ENCODE measurements around the gene BCAN.

The BCAN gene

DNA sequence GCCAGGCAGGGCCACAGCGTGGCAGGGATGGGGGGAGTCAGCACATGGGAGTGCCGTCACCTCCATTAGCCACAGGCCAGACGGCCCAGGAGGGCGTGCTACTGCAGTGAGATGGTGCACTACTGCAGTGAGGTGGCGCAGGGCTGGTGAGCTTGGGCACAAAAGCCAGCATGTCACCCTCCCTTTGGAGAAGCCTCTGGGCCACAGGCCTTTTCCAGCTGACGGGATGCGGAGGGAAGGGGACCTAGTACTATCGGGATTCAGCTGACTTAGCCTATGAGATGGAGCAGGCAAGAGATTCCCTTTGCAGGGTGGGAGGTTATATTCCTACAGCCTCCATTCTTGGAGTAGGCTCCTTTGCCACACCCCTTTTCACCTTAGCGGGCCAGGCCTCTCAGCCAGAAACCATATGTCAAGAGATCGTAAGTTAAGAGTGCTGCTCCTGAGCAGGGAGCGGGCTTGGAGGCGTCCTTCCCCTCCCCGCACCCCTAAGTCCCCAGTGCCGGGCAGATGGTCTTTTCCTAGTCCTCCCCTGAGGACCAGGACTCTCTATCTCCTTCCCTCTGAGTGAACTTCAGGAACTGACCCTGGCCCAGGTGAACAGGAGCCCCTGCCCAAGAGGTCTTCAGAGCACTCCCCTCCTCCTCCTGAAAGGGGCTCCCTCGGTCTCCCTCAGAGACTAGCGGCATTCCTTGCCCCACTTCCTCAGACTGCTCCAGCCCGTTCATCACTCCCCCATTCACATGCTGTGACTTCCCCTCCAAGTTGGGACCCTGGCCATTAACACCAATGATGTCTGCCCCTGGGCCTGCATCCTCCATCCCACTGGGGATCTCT, 27.1 kb downstream of the BCAN start:
- H3K4me2 ChIP-seq (ENCODE audit: low read length), result no peak overlapping the region
- no peaks in the 10 kb centered on the region for H4K20me1 ChIP-seq (ENCODE audit: control insufficient read depth, insufficient read depth, low read depth, low read length)
- no peaks in the 10 kb centered on the region for H3K9me3 ChIP-seq (ENCODE audit: control insufficient read depth, insufficient read depth, low read length)
- no peak overlapping the region for H3K4me3 ChIP-seq (ENCODE audit: low read length)
- no peaks in the 10 kb centered on the region for H3K79me2 ChIP-seq (ENCODE audit: control insufficient read depth, low read length)
- H3K9me2 ChIP-seq (replicated peaks; ENCODE audit: control insufficient read depth, low read length), result no peaks in the 10 kb centered on the region
- H3F3A ChIP-seq (ENCODE audit: control insufficient read depth, insufficient read depth), result peaks cover 5% of the 10 kb centered on the region; the same call in 1 of the 2 replicates
- H3K36me3 ChIP-seq (ENCODE audit: control insufficient read depth, low read length), result no peaks in the 10 kb centered on the region
- TF ChIP-seq EZH2phosphoT487 (IDR thresholded peaks at IDR 0.05; ENCODE audit: borderline replicate concordance, low read length), result no peak
- TF ChIP-seq, protein P1, sequence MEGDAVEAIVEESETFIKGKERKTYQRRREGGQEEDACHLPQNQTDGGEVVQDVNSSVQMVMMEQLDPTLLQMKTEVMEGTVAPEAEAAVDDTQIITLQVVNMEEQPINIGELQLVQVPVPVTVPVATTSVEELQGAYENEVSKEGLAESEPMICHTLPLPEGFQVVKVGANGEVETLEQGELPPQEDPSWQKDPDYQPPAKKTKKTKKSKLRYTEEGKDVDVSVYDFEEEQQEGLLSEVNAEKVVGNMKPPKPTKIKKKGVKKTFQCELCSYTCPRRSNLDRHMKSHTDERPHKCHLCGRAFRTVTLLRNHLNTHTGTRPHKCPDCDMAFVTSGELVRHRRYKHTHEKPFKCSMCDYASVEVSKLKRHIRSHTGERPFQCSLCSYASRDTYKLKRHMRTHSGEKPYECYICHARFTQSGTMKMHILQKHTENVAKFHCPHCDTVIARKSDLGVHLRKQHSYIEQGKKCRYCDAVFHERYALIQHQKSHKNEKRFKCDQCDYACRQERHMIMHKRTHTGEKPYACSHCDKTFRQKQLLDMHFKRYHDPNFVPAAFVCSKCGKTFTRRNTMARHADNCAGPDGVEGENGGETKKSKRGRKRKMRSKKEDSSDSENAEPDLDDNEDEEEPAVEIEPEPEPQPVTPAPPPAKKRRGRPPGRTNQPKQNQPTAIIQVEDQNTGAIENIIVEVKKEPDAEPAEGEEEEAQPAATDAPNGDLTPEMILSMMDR (IDR thresholded peaks at IDR 0.05; ENCODE audit: low read depth, low read length, poor library complexity, severe bottlenecking), result no peak
- H3K27me3 ChIP-seq (ENCODE audit: control insufficient read depth, low read length), result peaks cover 72% of the 10 kb centered on the region
- no peak overlapping the region for H3K27ac ChIP-seq (ENCODE audit: low read depth, low read length)
- H3K4me1 ChIP-seq (ENCODE audit: control insufficient read depth, low read length), result peaks cover 17% of the 10 kb centered on the region

DNA sequence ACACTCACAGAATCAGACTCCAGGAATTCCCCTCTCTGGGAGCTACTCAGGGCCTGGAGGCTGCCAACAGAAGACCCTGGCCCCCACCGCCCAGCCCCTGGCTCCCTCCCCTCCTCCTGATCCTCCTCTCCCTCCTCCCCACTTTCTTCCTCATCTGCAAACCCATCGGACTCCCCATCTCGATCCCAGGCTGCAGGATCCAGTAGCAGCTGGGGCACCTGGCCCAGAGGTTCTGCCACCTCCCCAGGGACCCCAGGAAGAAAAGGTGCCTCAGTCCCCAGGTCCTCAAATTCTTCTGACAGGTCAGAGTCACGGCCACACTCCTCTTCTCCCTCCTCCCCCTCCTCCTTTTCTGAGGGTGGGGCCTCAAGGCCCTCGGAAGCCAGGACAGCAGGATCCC, 27.9 kb downstream of the BCAN start:
- Histone ChIP-seq H3K4me1 (ENCODE audit: control insufficient read depth, low read length) (peaks cover 9% of the 10 kb centered on the region), H3F3A (ENCODE audit: control insufficient read depth, insufficient read depth) (peaks cover 5% of the 10 kb centered on the region; the same call in 1 of the 2 replicates), H3K27ac (ENCODE audit: low read depth, low read length) (no peak overlapping the region), H3K79me2 (ENCODE audit: control insufficient read depth, low read length) (no peaks in the 10 kb centered on the region), H3K4me3 (ENCODE audit: low read length) (no peak overlapping the region), H4K20me1 (ENCODE audit: control insufficient read depth, insufficient read depth, low read depth, low read length) (no peaks in the 10 kb centered on the region), H3K9me2 (replicated peaks; ENCODE audit: control insufficient read depth, low read length) (no peaks in the 10 kb centered on the region), H3K27me3 (ENCODE audit: control insufficient read depth, low read length) (peaks cover 71% of the 10 kb centered on the region), H3K4me2 (ENCODE audit: low read length) (no peak overlapping the region), H3K9me3 (ENCODE audit: control insufficient read depth, insufficient read depth, low read length) (no peaks in the 10 kb centered on the region), H3K36me3 (ENCODE audit: control insufficient read depth, low read length) (no peaks in the 10 kb centered on the region)
- TF ChIP-seq, protein P1 (IDR thresholded peaks at IDR 0.05; ENCODE audit: low read depth, low read length, poor library complexity, severe bottlenecking), result no peak
- no peak for TF ChIP-seq EZH2phosphoT487 (IDR thresholded peaks at IDR 0.05; ENCODE audit: borderline replicate concordance, low read length)

DNA sequence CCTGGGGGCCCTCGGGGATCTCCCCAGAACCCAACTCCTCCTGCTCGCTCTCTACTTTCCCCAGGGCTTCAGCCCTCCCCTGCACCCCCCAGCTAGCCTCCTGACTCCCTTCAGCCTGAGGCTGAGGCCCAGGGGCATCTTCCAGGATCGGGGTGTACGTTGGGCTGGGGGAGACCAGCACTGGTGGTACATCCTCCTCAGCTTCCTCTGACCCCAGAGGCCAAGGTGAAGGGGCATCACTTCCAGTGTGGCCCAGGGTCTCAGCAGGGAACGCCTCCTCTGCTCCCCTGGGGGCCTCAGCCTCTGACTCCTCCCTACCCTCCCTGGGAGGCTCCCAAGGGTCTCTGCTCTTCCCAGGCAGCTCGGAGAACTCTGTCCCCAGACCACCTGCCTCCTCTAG, 28.4 kb downstream of the BCAN start:
- Histone ChIP-seq H3K9me2 (replicated peaks; ENCODE audit: control insufficient read depth, low read length) (no peaks in the 10 kb centered on the region), H3K4me3 (ENCODE audit: low read length) (no peak overlapping the region), H3K9me3 (ENCODE audit: control insufficient read depth, insufficient read depth, low read length) (no peaks in the 10 kb centered on the region), H3K79me2 (ENCODE audit: control insufficient read depth, low read length) (no peaks in the 10 kb centered on the region), H3K27me3 (ENCODE audit: control insufficient read depth, low read length) (peaks cover 73% of the 10 kb centered on the region), H4K20me1 (ENCODE audit: control insufficient read depth, insufficient read depth, low read depth, low read length) (no peaks in the 10 kb centered on the region), H3K4me2 (ENCODE audit: low read length) (no peak overlapping the region), H3K36me3 (ENCODE audit: control insufficient read depth, low read length) (no peaks in the 10 kb centered on the region), H3K4me1 (ENCODE audit: control insufficient read depth, low read length) (peaks cover 4% of the 10 kb centered on the region), H3F3A (ENCODE audit: control insufficient read depth, insufficient read depth) (peaks cover 5% of the 10 kb centered on the region; the same call in 1 of the 2 replicates), H3K27ac (ENCODE audit: low read depth, low read length) (no peak overlapping the region)
- TF ChIP-seq, protein P1 (IDR thresholded peaks at IDR 0.05; ENCODE audit: low read depth, low read length, poor library complexity, severe bottlenecking), result no peak
- TF ChIP-seq EZH2phosphoT487 (IDR thresholded peaks at IDR 0.05; ENCODE audit: borderline replicate concordance, low read length), result no peak
